ENCODE results near the gene PPOX. TPM values are rescaled to one million over a fixed set of nuclear protein-coding genes. Genes with fewer than 3 reads are reported as not detected.

The PPOX gene
- total and polyA plus RNA-seq, 2 experiments from 2014 or later = 26.5 to 39.6 TPM

GRCh38 chr1:161220002-161220401 is 53.8 kb downstream of the PPOX start (continued):
- TF ChIP-seq, protein P1, sequence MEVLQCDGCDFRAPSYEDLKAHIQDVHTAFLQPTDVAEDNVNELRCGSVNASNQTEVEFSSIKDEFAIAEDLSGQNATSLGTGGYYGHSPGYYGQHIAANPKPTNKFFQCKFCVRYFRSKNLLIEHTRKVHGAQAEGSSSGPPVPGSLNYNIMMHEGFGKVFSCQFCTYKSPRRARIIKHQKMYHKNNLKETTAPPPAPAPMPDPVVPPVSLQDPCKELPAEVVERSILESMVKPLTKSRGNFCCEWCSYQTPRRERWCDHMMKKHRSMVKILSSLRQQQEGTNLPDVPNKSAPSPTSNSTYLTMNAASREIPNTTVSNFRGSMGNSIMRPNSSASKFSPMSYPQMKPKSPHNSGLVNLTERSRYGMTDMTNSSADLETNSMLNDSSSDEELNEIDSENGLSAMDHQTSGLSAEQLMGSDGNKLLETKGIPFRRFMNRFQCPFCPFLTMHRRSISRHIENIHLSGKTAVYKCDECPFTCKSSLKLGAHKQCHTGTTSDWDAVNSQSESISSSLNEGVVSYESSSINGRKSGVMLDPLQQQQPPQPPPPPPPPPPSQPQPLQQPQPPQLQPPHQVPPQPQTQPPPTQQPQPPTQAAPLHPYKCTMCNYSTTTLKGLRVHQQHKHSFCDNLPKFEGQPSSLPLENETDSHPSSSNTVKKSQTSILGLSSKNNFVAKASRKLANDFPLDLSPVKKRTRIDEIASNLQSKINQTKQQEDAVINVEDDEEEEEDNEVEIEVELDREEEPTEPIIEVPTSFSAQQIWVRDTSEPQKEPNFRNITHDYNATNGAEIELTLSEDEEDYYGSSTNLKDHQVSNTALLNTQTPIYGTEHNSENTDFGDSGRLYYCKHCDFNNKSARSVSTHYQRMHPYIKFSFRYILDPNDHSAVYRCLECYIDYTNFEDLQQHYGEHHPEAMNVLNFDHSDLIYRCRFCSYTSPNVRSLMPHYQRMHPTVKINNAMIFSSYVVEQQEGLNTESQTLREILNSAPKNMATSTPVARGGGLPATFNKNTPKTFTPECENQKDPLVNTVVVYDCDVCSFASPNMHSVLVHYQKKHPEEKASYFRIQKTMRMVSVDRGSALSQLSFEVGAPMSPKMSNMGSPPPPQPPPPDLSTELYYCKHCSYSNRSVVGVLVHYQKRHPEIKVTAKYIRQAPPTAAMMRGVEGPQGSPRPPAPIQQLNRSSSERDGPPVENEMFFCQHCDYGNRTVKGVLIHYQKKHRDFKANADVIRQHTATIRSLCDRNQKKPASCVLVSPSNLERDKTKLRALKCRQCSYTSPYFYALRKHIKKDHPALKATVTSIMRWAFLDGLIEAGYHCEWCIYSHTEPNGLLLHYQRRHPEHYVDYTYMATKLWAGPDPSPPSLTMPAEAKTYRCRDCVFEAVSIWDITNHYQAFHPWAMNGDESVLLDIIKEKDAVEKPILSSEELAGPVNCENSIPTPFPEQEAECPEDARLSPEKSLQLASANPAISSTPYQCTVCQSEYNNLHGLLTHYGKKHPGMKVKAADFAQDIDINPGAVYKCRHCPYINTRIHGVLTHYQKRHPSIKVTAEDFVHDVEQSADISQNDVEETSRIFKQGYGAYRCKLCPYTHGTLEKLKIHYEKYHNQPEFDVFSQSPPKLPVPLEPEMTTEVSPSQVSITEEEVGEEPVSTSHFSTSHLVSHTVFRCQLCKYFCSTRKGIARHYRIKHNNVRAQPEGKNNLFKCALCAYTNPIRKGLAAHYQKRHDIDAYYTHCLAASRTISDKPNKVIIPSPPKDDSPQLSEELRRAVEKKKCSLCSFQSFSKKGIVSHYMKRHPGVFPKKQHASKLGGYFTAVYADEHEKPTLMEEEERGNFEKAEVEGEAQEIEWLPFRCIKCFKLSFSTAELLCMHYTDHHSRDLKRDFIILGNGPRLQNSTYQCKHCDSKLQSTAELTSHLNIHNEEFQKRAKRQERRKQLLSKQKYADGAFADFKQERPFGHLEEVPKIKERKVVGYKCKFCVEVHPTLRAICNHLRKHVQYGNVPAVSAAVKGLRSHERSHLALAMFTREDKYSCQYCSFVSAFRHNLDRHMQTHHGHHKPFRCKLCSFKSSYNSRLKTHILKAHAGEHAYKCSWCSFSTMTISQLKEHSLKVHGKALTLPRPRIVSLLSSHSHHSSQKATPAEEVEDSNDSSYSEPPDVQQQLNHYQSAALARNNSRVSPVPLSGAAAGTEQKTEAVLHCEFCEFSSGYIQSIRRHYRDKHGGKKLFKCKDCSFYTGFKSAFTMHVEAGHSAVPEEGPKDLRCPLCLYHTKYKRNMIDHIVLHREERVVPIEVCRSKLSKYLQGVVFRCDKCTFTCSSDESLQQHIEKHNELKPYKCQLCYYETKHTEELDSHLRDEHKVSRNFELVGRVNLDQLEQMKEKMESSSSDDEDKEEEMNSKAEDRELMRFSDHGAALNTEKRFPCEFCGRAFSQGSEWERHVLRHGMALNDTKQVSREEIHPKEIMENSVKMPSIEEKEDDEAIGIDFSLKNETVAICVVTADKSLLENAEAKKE (CRISPR knock-in tag; IDR thresholded peaks at IDR 0.05) = no peak
- TF ChIP-seq ZNF331 (CRISPR knock-in tag; IDR thresholded peaks at IDR 0.05; ENCODE audit: low read depth) (no peak), REST (IDR thresholded peaks at IDR 0.05; ENCODE audit: unreplicated experiment) (no peak), CREB1 (CRISPR knock-in tag; IDR thresholded peaks at IDR 0.05; ENCODE audit: low read depth) (no peak), POLR2AphosphoS5 (IDR thresholded peaks at IDR 0.05; ENCODE audit: low read depth) (no peak)

Small RNAs within 50 kb of the gene (small RNA-seq; reads per million reads assigned to genes)
- gene RF01225 (ENCODE audit: low replicate concordance) = not detected

Other genes with a start within 250 kb of the PPOX start
- 7.0 and 12.8 TPM in 2 replicates for gene ITLN2, start 211.6 kb upstream of the PPOX start, total RNA-seq (2014; rRNA removed; shearing (Covaris generic))
- gene ITLN2, start 211.6 kb upstream of the PPOX start, polyA plus RNA-seq (2016; fragmentation: Nextera tagmentation; extraction: Ambion mirVana) = 7.2 and 8.0 TPM in 2 replicates
- gene F11R, start 145.3 kb upstream of the PPOX start, total RNA-seq (2014; rRNA removed; shearing (Covaris generic)) = 169 and 194 TPM in 2 replicates
- gene F11R, start 145.3 kb upstream of the PPOX start, polyA plus RNA-seq (2016; fragmentation: Nextera tagmentation; extraction: Ambion mirVana) = 51.0 and 51.8 TPM in 2 replicates
- 94.9 and 102 TPM in 2 replicates for gene TSTD1, start 127.5 kb upstream of the PPOX start, total RNA-seq (2014; rRNA removed; shearing (Covaris generic))
- 244 and 257 TPM in 2 replicates for gene TSTD1, start 127.5 kb upstream of the PPOX start, polyA plus RNA-seq (2016; fragmentation: Nextera tagmentation; extraction: Ambion mirVana)
- gene USF1, start 120.4 kb upstream of the PPOX start, total RNA-seq (2014; rRNA removed; shearing (Covaris generic)) = 71.7 and 74.8 TPM in 2 replicates
- gene USF1, start 120.4 kb upstream of the PPOX start, polyA plus RNA-seq (2016; fragmentation: Nextera tagmentation; extraction: Ambion mirVana) = 23.6 and 23.8 TPM in 2 replicates
- 0.19 TPM in 1 of 2 replicates, not detected in the other for gene ARHGAP30, start 96.5 kb upstream of the PPOX start, total RNA-seq (2014; rRNA removed; shearing (Covaris generic))
- gene ARHGAP30, start 96.5 kb upstream of the PPOX start, polyA plus RNA-seq (2016; fragmentation: Nextera tagmentation; extraction: Ambion mirVana) = 0.45 and 1.0 TPM in 2 replicates
- gene NECTIN4, start 76.9 kb upstream of the PPOX start, total RNA-seq (2014; rRNA removed; shearing (Covaris generic)) = not detected in 2 replicates
- gene NECTIN4, start 76.9 kb upstream of the PPOX start, polyA plus RNA-seq (2016; fragmentation: Nextera tagmentation; extraction: Ambion mirVana) = 0.16 and 0.42 TPM in 2 replicates
- 5.6 and 6.3 TPM in 2 replicates for gene KLHDC9, start 68.1 kb upstream of the PPOX start, total RNA-seq (2014; rRNA removed; shearing (Covaris generic))
- gene KLHDC9, start 68.1 kb upstream of the PPOX start, polyA plus RNA-seq (2016; fragmentation: Nextera tagmentation; extraction: Ambion mirVana) = 6.6 and 7.2 TPM in 2 replicates
- gene PFDN2, start 48.4 kb upstream of the PPOX start, total RNA-seq (2014; rRNA removed; shearing (Covaris generic)) = 19.7 and 45.6 TPM in 2 replicates
- 352 and 395 TPM in 2 replicates for gene PFDN2, start 48.4 kb upstream of the PPOX start, polyA plus RNA-seq (2016; fragmentation: Nextera tagmentation; extraction: Ambion mirVana)
- gene NIT1, start 48.3 kb upstream of the PPOX start, total RNA-seq (2014; rRNA removed; shearing (Covaris generic)) = 29.7 and 35.9 TPM in 2 replicates
- gene NIT1, start 48.3 kb upstream of the PPOX start, polyA plus RNA-seq (2016; fragmentation: Nextera tagmentation; extraction: Ambion mirVana) = 38.0 and 43.0 TPM in 2 replicates
- 30.2 and 35.3 TPM in 2 replicates for gene DEDD, start 33.8 kb upstream of the PPOX start, total RNA-seq (2014; rRNA removed; shearing (Covaris generic))
- 20.7 and 22.8 TPM in 2 replicates for gene DEDD, start 33.8 kb upstream of the PPOX start, polyA plus RNA-seq (2016; fragmentation: Nextera tagmentation; extraction: Ambion mirVana)
- gene UFC1, start 12.4 kb upstream of the PPOX start, total RNA-seq (2014; rRNA removed; shearing (Covaris generic)) = 41.4 and 57.5 TPM in 2 replicates
- 74.5 and 77.0 TPM in 2 replicates for gene UFC1, start 12.4 kb upstream of the PPOX start, polyA plus RNA-seq (2016; fragmentation: Nextera tagmentation; extraction: Ambion mirVana)
- 17.0 and 25.6 TPM in 2 replicates for gene USP21, start 6.9 kb upstream of the PPOX start, total RNA-seq (2014; rRNA removed; shearing (Covaris generic))
- gene USP21, start 6.9 kb upstream of the PPOX start, polyA plus RNA-seq (2016; fragmentation: Nextera tagmentation; extraction: Ambion mirVana) = 17.9 and 20.0 TPM in 2 replicates
- 32.4 and 35.8 TPM in 2 replicates for gene B4GALT3, start 11.1 kb downstream of the PPOX start, total RNA-seq (2014; rRNA removed; shearing (Covaris generic))
- gene B4GALT3, start 11.1 kb downstream of the PPOX start, polyA plus RNA-seq (2016; fragmentation: Nextera tagmentation; extraction: Ambion mirVana) = 23.3 and 24.2 TPM in 2 replicates
- gene ADAMTS4, start 32.6 kb downstream of the PPOX start, total RNA-seq (2014; rRNA removed; shearing (Covaris generic)) = 4.7 and 5.2 TPM in 2 replicates
- gene ADAMTS4, start 32.6 kb downstream of the PPOX start, polyA plus RNA-seq (2016; fragmentation: Nextera tagmentation; extraction: Ambion mirVana) = 1.3 and 1.7 TPM in 2 replicates
- 94.7 and 131 TPM in 2 replicates for gene NDUFS2, start 35.9 kb downstream of the PPOX start, total RNA-seq (2014; rRNA removed; shearing (Covaris generic))
- gene NDUFS2, start 35.9 kb downstream of the PPOX start, polyA plus RNA-seq (2016; fragmentation: Nextera tagmentation; extraction: Ambion mirVana) = 54.0 and 56.7 TPM in 2 replicates
- gene FCER1G, start 48.9 kb downstream of the PPOX start, total RNA-seq (2014; rRNA removed; shearing (Covaris generic)) = 0.74 TPM in 1 of 2 replicates, not detected in the other
- 0.57 and 1.1 TPM in 2 replicates for gene FCER1G, start 48.9 kb downstream of the PPOX start, polyA plus RNA-seq (2016; fragmentation: Nextera tagmentation; extraction: Ambion mirVana)
- not detected in 2 replicates for gene APOA2, start 57.2 kb downstream of the PPOX start, total RNA-seq (2014; rRNA removed; shearing (Covaris generic))
- gene APOA2, start 57.2 kb downstream of the PPOX start, polyA plus RNA-seq (2016; fragmentation: Nextera tagmentation; extraction: Ambion mirVana) = 2.7 TPM in 1 of 2 replicates, not detected in the other
- 12.9 and 22.3 TPM in 2 replicates for gene TOMM40L, start 59.6 kb downstream of the PPOX start, total RNA-seq (2014; rRNA removed; shearing (Covaris generic))
- 5.9 and 6.8 TPM in 2 replicates for gene TOMM40L, start 59.6 kb downstream of the PPOX start, polyA plus RNA-seq (2016; fragmentation: Nextera tagmentation; extraction: Ambion mirVana)
- gene NR1I3, start 71.8 kb downstream of the PPOX start, total RNA-seq (2014; rRNA removed; shearing (Covaris generic)) = not detected in 2 replicates
- gene NR1I3, start 71.8 kb downstream of the PPOX start, polyA plus RNA-seq (2016; fragmentation: Nextera tagmentation; extraction: Ambion mirVana) = 0.40 and 0.50 TPM in 2 replicates
- gene PCP4L1, start 92.3 kb downstream of the PPOX start, total RNA-seq (2014; rRNA removed; shearing (Covaris generic)) = 1.4 and 3.8 TPM in 2 replicates
- gene PCP4L1, start 92.3 kb downstream of the PPOX start, polyA plus RNA-seq (2016; fragmentation: Nextera tagmentation; extraction: Ambion mirVana) = 1.7 and 2.2 TPM in 2 replicates
- gene MPZ, start 143.5 kb downstream of the PPOX start, total RNA-seq (2014; rRNA removed; shearing (Covaris generic)) = 1.6 and 1.9 TPM in 2 replicates
- gene MPZ, start 143.5 kb downstream of the PPOX start, polyA plus RNA-seq (2016; fragmentation: Nextera tagmentation; extraction: Ambion mirVana) = 2.2 and 4.0 TPM in 2 replicates
- gene SDHC, start 148.0 kb downstream of the PPOX start, total RNA-seq (2014; rRNA removed; shearing (Covaris generic)) = 84.4 and 126 TPM in 2 replicates
- gene SDHC, start 148.0 kb downstream of the PPOX start, polyA plus RNA-seq (2016; fragmentation: Nextera tagmentation; extraction: Ambion mirVana) = 107 and 141 TPM in 2 replicates
- not detected in 2 replicates for gene CFAP126, start 201.4 kb downstream of the PPOX start, total RNA-seq (2014; rRNA removed; shearing (Covaris generic))
- gene CFAP126, start 201.4 kb downstream of the PPOX start, polyA plus RNA-seq (2016; fragmentation: Nextera tagmentation; extraction: Ambion mirVana) = not detected in 2 replicates